Heart left ventricle (tissue), 16 donors: ENCODE measurements around the gene NSD2. TPM values are rescaled to one million over a fixed set of nuclear protein-coding genes. Genes with fewer than 3 reads are reported as not detected.
A peak's percentile ranks its signal among the peaks of the same experiment; 100 is the strongest.
"Not testable (repeated sequence)": the region's sequence is repeated elsewhere in the genome, so short reads cannot be mapped to it uniquely, and the experiment has no call there.

Experiments used
- ATAC-seq, 4 donors: fragments of 200-7000 bp; cut with Tn5 transposase; one replicate each; pipeline ENCODE4 v1.9.1; 2020 to 2022; ENCODE audit warnings: moderate library complexity in 4 of 4, mild to moderate bottlenecking in 3 of 4, moderate number of reproducible peaks in 1 of 4
- DNase-seq, 5 donors: peaks; one replicate each; pipeline ENCODE4 v3.0.0-alpha.2; 2020
- H3K27ac ChIP-seq, 12 donors: fragments of 200-600 bp; sonication (generic) in 4 of 12; one replicate each; pipeline versions ENCODE4 v1.5.0 to v1.8.0; 2016 to 2022; ENCODE audit warnings: mild to moderate bottlenecking in 2 of 12
- H3K27me3 ChIP-seq, 9 donors: fragments of 200-600 bp; sonication (generic) in 2 of 9; one replicate each; pipeline versions ENCODE4 v1.5.1 to v1.8.0; 2016 to 2022; ENCODE audit warnings: mild to moderate bottlenecking in 3 of 9
- H3K36me3 ChIP-seq, 9 donors: fragments of 200-600 bp; sonication (generic) in 2 of 9; one replicate each; pipeline versions ENCODE4 v1.5.0 to v1.8.0; 2018 to 2022; ENCODE audit warnings: mild to moderate bottlenecking in 2 of 9
- H3K4me1 ChIP-seq, 12 donors: fragments of 200-600 bp; sonication (generic) in 4 of 12; one replicate each; pipeline versions ENCODE4 v1.5.0 to v1.8.0; 2016 to 2022; ENCODE audit warnings: mild to moderate bottlenecking in 3 of 12
- H3K4me3 ChIP-seq, 12 donors: fragments of 200-600 bp; sonication (generic) in 4 of 12; one replicate each; pipeline versions ENCODE4 v1.5.0 to v1.8.0; 2017 to 2022; ENCODE audit warnings: mild to moderate bottlenecking in 9 of 12, moderate library complexity in 4 of 12
- H3K9me3 ChIP-seq, 12 donors: fragments of 200-600 bp; sonication (generic) in 4 of 12; one replicate each; pipeline versions ENCODE4 v1.5.0 to v1.8.0; 2016 to 2022; ENCODE audit warnings: mild to moderate bottlenecking in 1 of 12
- CTCF ChIP-seq, 12 donors: fragments of 200-600 bp; sonication (generic) in 4 of 12; IDR thresholded peaks; one replicate each; pipeline versions ENCODE4 v1.5.0 to v1.8.0; 2018 to 2022; ENCODE audit warnings: antibody characterized with exemption in 12 of 12, mild to moderate bottlenecking in 5 of 12
- POLR2A ChIP-seq, 2 donors: fragments of 450-650 bp; IDR thresholded peaks; one replicate each; pipeline ENCODE4 v1.6.1; 2017; ENCODE audit warnings: antibody characterized with exemption in 2 of 2, mild to moderate bottlenecking in 2 of 2, moderate library complexity in 2 of 2
- WGBS, 4 donors: extraction: QIAGEN DNeasy Blood & Tissue Kit in 2 of 4; methylation state at CpG; one replicate each; pipeline versions ENCODE4 v1.1.5 to v1.1.7; 2013 to 2018; 5-methylcytosine and 5-hydroxymethylcytosine counted together
- intact Hi-C, 10 donors: fragments of 100-400 bp; cut with DNase I; formaldehyde crosslinking; loops; one replicate each; pipeline versions ENCODE4 v1.11.1 to v1.14.2; 2022
- polyA plus RNA-seq, 2 donors: library from polyadenylated mRNA; stranded (reverse); fragments of 200-250 nt; gene quantifications; one replicate each; pipeline ENCODE4 v1.2.3, GENCODE V29; 2013
- total RNA-seq, 9 donors: library from RNA; depleted of rRNA in 2 of 9; stranded (reverse); fragments of >200 nt in 2 of 9; fragmentation: NEBNext Ultra II Directional in 3 of 9; extraction: Animal tissue kit (Norgen Biotek cat#: 25700) in 3 of 9; gene quantifications; one replicate each; pipeline versions ENCODE4 v1.1.0 to v1.2.4, GENCODE V29; 2016 to 2023
- donor health status: ischemic (EF 13 %, LVEDD 7.1; RV severe dilation, severe dysfunction).
- donor health status: healthy with polysubstance abuse.
- donor health status: DM: no; HTN: yes; CAD: no.
- donor health status: DM: no; HTN: no; CAD: no.
- donor health status: ischemic (EF 25% LVEDD 6.9; RV normal size, moderate dysfunction).
- donor health status: ischemic (EF 25% LVEDD 5.7; RV mildly dilated, moderate dysfunction).
- donor health status: healthy.
- donor health status: DM: yes; HTN: yes; CAD: no.
- donor health status: ischemic (EF 35%, LVEDD 5.7; RV mildly dilated, moderate dysfunction).
- donor health status: nonischemic (EF 11% LVEDD 7.7; RV severe dilation, severe dysfunction).
- donor health status: DM: yes; HTN: yes; CAD: no.
- donor health status: PGD.
- donor health status: ischemic (EF 29% LVEDD 5.4; RV normal size, mild dysfunction).
- donor health status: nonischemic (EF 23%, LVEDD 6.1; RV moderate dilation, normal function).

NSD2 gene
- total and polyA plus RNA-seq, 11 donors: 11.4 to 63.3 (median 39.0) TPM

- peak overlapping the region in 2 of 12 donors; percentile 69 for H3K27ac ChIP-seq
- DNase-seq (no peak), ATAC-seq (peak in 3 of 4 donors; percentile 2 to 29 (median 25))
- H3K4me1 ChIP-seq: peaks cover 0 to 28% (median 16%) of the 10 kb centered on the region in 12 donors
- H3K4me3 ChIP-seq: no peak overlapping the region
- H3K9me3 ChIP-seq: no peaks in the 10 kb centered on the region
- TF ChIP-seq POLR2A (IDR thresholded peaks at IDR 0.05) (no peak), CTCF (IDR thresholded peaks at IDR 0.05) (no peak)
- intact Hi-C loops: loop anchor here in 2 of 10 donors (2.0 to 5.0 kb wide), 2 partner anchors 40 to 56 kb away; no protein-coding TSS in a partner anchor
- H3K27me3 ChIP-seq: no peaks in the 10 kb centered on the region
- 72 to 82% (median 75%) methylated on average over 12 to 13 of the region's 13 CpGs for WGBS, 4 donors
- H3K36me3 ChIP-seq: peaks cover 0 to 95% (median 62%) of the 10 kb centered on the region in 9 donors
Observed at GRCh38 chr4:1842339-1842895, 28.8 kb upstream of the NSD2 start.

- H3K27me3 ChIP-seq: no peaks in the 10 kb centered on the region
- no peaks in the 10 kb centered on the region for H3K9me3 ChIP-seq
- no peak for TF ChIP-seq CTCF (IDR thresholded peaks at IDR 0.05)
- TF ChIP-seq POLR2A (IDR thresholded peaks at IDR 0.05): no peak
- H3K27ac ChIP-seq: peak overlapping the region in 10 of 12 donors; percentile 26 to 69 (median 50)
- H3K4me3 ChIP-seq: no peak overlapping the region
- H3K4me1 ChIP-seq: peaks cover 0 to 28% (median 16%) of the 10 kb centered on the region in 12 donors
- ATAC-seq (peak; percentile 51 to 73 (median 58)), DNase-seq (peak in 2 of 5 donors; percentile 55 to 56)
- peaks cover 0 to 95% (median 58%) of the 10 kb centered on the region in 9 donors for H3K36me3 ChIP-seq
- WGBS, 4 donors: 54 to 70% (median 59%) methylated on average over 10 to 17 of the region's 17 CpGs
- intact Hi-C loops: loop anchor here in 2 of 10 donors (2.0 to 5.0 kb wide), 2 partner anchors 39 to 56 kb away; no protein-coding TSS in a partner anchor
Observed at GRCh38 chr4:1842993-1843448, 28.2 kb upstream of the NSD2 start.

- intact Hi-C loops: loop anchor here in 2 of 10 donors (2.0 to 5.0 kb wide), 2 partner anchors 38 to 55 kb away; no protein-coding TSS in a partner anchor
Observed at GRCh38 chr4:1843852-1844251, 27.3 kb upstream of the NSD2 start.

GRCh38 chr4:1844618-1845017 is 26.6 kb upstream of the NSD2 start:
- intact Hi-C loops: loop anchor here in 1 of 10 donors (5.0 kb wide), 1 partner anchor 38 kb away; no protein-coding TSS in a partner anchor
- H3K27ac ChIP-seq: peak overlapping the region in 2 of 12 donors; percentile 27 to 69
- not testable (repeated sequence) for H3K27me3 ChIP-seq, H3K9me3 ChIP-seq, ATAC-seq, H3K4me3 ChIP-seq, DNase-seq
- H3K36me3 ChIP-seq: peaks cover 0 to 86% (median 43%) of the 10 kb centered on the region in 9 donors
- 91 to 97% (median 95%) methylated on average over 10 of the region's 10 CpGs for WGBS, 4 donors
- peaks cover 0 to 28% (median 16%) of the 10 kb centered on the region in 12 donors for H3K4me1 ChIP-seq

More at GRCh38 chr4:1843852-1844251, 27.3 kb upstream of the NSD2 start:
- peaks cover 0 to 28% (median 16%) of the 10 kb centered on the region in 12 donors for H3K4me1 ChIP-seq
- peak; percentile 60 to 88 (median 83) for ATAC-seq
- DNase-seq: peak; percentile 48 to 80 (median 76)
- H3K9me3 ChIP-seq: no peaks in the 10 kb centered on the region
- no peaks in the 10 kb centered on the region for H3K27me3 ChIP-seq
- H3K36me3 ChIP-seq: peaks cover 0 to 92% (median 50%) of the 10 kb centered on the region in 9 donors
- TF ChIP-seq CTCF (IDR thresholded peaks at IDR 0.05) (no peak), POLR2A (IDR thresholded peaks at IDR 0.05) (no peak)
- WGBS, 4 donors: 40 to 49% (median 47%) methylated on average over 8 to 10 of the region's 10 CpGs
- no peak overlapping the region for H3K4me3 ChIP-seq
- H3K27ac ChIP-seq: peak overlapping the region in 10 of 12 donors; percentile 26 to 69 (median 50)
